Loucy (cell line): ENCODE results near the gene MIA.

ENCODE experiments used
- H2AFZ ChIP-seq: fragments of 200-600 bp; sonication (generic); 2 replicates; pipeline ENCODE4 v1.6.0; 2016; ENCODE audit warnings: antibody characterized with exemption, mild to moderate bottlenecking, low read length, moderate library complexity
- H3F3A ChIP-seq: fragments of 200-600 bp; 2 replicates; pipeline ENCODE4 v1.6.0; 2016; ENCODE audit warnings: antibody characterized with exemption, low read depth, mild to moderate bottlenecking
- H3K27me3 ChIP-seq: fragments of 200-600 bp; sonication (generic); 2 replicates; pipeline ENCODE4 v1.6.1; 2014; ENCODE audit warnings: low read length, mild to moderate bottlenecking; ENCODE audit not compliant: insufficient read depth, poor library complexity, severe bottlenecking
- H3K36me3 ChIP-seq: fragments of 200-600 bp; sonication (generic); 2 replicates; pipeline ENCODE4 v1.6.1; 2016; ENCODE audit warnings: low read length; ENCODE audit not compliant: insufficient read depth
- H3K4me1 ChIP-seq: fragments of 200-600 bp; sonication (generic); 2 replicates; pipeline ENCODE4 v1.5.1; 2014; ENCODE audit warnings: low read length, mild to moderate bottlenecking; ENCODE audit not compliant: insufficient read depth, poor library complexity, severe bottlenecking
- H3K4me2 ChIP-seq: fragments of 200-600 bp; sonication (generic); 2 replicates; pipeline ENCODE4 v1.6.0; 2014; ENCODE audit warnings: antibody characterized with exemption, low read length, low read depth, mild to moderate bottlenecking; ENCODE audit not compliant: poor library complexity, severe bottlenecking
- H3K4me3 ChIP-seq: fragments of 200-600 bp; sonication (generic); 2 replicates; pipeline ENCODE4 v1.5.1; 2014; ENCODE audit warnings: low read length, mild to moderate bottlenecking, mixed read lengths; ENCODE audit not compliant: poor library complexity, severe bottlenecking
- H3K79me2 ChIP-seq: fragments of 200-600 bp; sonication (generic); 2 replicates; pipeline ENCODE4 v1.6.1; 2014; ENCODE audit warnings: low read length; ENCODE audit not compliant: insufficient read depth
- H3K9ac ChIP-seq: fragments of 200-600 bp; sonication (generic); 2 replicates; pipeline ENCODE4 v1.6.0; 2014; ENCODE audit warnings: mild to moderate bottlenecking, low read depth, low read length, moderate library complexity; ENCODE audit not compliant: poor library complexity, severe bottlenecking
- H3K9me2 ChIP-seq: fragments of 200-600 bp; sonication (generic); replicated peaks from 2 replicates; pipeline ENCODE4 v1.6.1; 2016; ENCODE audit warnings: low read depth, low read length, mixed read lengths
- H3K9me3 ChIP-seq: fragments of 200-600 bp; sonication (generic); 2 replicates; pipeline ENCODE4 v1.6.1; 2014; ENCODE audit warnings: mild to moderate bottlenecking, antibody characterized with exemption, low read length, low read depth; ENCODE audit not compliant: insufficient read depth
- H4K20me1 ChIP-seq: fragments of 200-600 bp; sonication (generic); 2 replicates; pipeline ENCODE4 v1.6.0; 2014; ENCODE audit warnings: antibody characterized with exemption, low read length, mild to moderate bottlenecking; ENCODE audit not compliant: insufficient read depth, poor library complexity, severe bottlenecking
- EZH2phosphoT487 ChIP-seq: fragments of 200-600 bp; IDR thresholded peaks from 2 replicates; pipeline ENCODE4 v1.6.1; 2018; ENCODE audit warnings: antibody characterized with exemption, mild to moderate bottlenecking, moderate library complexity, borderline replicate concordance
- TF ChIP-seq, protein P1 (sequence below): fragments of 200-600 bp; sonication (generic); conservative IDR thresholded peaks from 2 replicates; pipeline ENCODE4 v1.5.1; 2014; ENCODE audit warnings: mild to moderate bottlenecking, antibody characterized with exemption, low read length

MIA gene

DNA sequence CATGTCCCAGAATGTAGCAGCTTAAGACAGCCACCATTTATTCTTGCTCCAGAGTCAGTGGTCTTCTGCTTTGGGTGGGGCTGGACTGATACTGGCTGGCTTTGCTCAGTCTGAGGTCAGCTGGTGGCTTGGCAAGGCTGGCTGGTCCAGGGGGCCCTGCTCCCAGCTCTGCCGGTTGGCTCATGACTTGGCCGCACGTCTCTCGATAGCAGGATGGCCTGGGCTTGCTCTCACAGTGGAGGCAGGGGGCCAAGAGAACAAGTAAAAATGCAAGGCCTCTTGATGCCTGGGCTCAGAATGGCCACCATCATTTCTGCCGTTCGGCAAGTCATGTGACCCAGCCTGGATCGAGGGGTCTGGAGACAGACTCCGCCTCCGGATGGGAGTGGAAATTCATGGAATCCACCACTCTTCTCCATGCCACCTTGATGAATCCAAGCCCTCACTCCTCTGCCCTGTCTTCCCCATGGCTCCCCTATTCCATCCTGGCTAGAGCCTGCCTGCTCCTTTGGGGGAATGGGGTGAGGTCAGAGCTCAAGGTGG is 38.1 kb upstream of the MIA start:
- H3F3A ChIP-seq, result no peaks in the 10 kb centered on the region
- no peak overlapping the region for H3K4me2 ChIP-seq
- no peaks in the 10 kb centered on the region for H3K27me3 ChIP-seq
- no peaks in the 10 kb centered on the region for H3K36me3 ChIP-seq
- no peaks in the 10 kb centered on the region for H3K4me1 ChIP-seq
- no peaks in the 10 kb centered on the region for H3K9me2 ChIP-seq
- no peak overlapping the region for H3K4me3 ChIP-seq
- no peaks in the 10 kb centered on the region for H3K9me3 ChIP-seq
- H4K20me1 ChIP-seq, result no peaks in the 10 kb centered on the region
- no peak overlapping the region for H2AFZ ChIP-seq
- no peaks in the 10 kb centered on the region for H3K79me2 ChIP-seq
- TF ChIP-seq, protein P1, sequence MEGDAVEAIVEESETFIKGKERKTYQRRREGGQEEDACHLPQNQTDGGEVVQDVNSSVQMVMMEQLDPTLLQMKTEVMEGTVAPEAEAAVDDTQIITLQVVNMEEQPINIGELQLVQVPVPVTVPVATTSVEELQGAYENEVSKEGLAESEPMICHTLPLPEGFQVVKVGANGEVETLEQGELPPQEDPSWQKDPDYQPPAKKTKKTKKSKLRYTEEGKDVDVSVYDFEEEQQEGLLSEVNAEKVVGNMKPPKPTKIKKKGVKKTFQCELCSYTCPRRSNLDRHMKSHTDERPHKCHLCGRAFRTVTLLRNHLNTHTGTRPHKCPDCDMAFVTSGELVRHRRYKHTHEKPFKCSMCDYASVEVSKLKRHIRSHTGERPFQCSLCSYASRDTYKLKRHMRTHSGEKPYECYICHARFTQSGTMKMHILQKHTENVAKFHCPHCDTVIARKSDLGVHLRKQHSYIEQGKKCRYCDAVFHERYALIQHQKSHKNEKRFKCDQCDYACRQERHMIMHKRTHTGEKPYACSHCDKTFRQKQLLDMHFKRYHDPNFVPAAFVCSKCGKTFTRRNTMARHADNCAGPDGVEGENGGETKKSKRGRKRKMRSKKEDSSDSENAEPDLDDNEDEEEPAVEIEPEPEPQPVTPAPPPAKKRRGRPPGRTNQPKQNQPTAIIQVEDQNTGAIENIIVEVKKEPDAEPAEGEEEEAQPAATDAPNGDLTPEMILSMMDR, result no peak
- H3K9ac ChIP-seq, result no peak overlapping the region

DNA sequence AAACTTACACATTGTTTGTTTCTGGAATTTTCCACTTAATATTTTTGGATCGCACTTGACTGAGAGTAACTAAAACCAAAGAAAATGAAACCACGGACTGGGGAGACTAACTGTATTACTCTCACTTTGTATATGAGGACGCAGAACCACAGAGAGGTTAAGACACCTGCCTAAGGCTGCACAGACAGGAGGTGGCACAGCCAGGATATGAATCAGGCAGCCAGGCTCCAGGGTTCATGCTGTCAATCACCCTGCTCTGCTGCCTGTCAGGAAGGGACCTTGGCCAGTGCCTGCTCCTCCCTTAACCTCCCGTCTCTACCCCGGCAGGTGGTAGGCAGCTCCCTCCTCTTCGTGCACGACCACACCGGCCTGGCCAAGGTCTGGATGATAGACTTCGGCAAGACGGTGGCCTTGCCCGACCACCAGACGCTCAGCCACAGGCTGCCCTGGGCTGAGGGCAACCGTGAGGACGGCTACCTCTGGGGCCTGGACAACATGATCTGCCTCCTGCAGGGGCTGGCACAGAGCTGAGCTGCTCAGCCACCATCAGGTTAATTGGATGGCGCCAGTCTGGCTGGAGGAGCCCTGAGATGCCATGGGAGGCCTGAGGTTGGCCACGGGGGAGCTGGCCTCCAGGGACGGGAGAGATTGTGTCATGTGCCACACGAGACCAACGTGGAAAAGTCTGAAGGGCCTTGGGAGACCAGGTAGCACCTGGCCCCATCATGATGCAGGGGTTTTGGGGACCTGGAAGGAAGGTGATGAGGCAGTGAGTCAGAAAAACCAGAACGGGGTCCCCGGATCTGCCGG is 36.1 kb upstream of the MIA start:
- no peaks in the 10 kb centered on the region for H3K9me2 ChIP-seq
- no peak overlapping the region for H3K9ac ChIP-seq
- no peak overlapping the region for H3K4me3 ChIP-seq
- no peaks in the 10 kb centered on the region for H3F3A ChIP-seq
- no peaks in the 10 kb centered on the region for H3K79me2 ChIP-seq
- H3K9me3 ChIP-seq, result no peaks in the 10 kb centered on the region
- H4K20me1 ChIP-seq, result no peaks in the 10 kb centered on the region
- H3K4me1 ChIP-seq, result no peaks in the 10 kb centered on the region
- H3K4me2 ChIP-seq, result no peak overlapping the region
- no peaks in the 10 kb centered on the region for H3K27me3 ChIP-seq
- H2AFZ ChIP-seq, result no peak overlapping the region
- H3K36me3 ChIP-seq, result no peaks in the 10 kb centered on the region
- TF ChIP-seq, protein P1, result no peak
- no peak for TF ChIP-seq EZH2phosphoT487

DNA sequence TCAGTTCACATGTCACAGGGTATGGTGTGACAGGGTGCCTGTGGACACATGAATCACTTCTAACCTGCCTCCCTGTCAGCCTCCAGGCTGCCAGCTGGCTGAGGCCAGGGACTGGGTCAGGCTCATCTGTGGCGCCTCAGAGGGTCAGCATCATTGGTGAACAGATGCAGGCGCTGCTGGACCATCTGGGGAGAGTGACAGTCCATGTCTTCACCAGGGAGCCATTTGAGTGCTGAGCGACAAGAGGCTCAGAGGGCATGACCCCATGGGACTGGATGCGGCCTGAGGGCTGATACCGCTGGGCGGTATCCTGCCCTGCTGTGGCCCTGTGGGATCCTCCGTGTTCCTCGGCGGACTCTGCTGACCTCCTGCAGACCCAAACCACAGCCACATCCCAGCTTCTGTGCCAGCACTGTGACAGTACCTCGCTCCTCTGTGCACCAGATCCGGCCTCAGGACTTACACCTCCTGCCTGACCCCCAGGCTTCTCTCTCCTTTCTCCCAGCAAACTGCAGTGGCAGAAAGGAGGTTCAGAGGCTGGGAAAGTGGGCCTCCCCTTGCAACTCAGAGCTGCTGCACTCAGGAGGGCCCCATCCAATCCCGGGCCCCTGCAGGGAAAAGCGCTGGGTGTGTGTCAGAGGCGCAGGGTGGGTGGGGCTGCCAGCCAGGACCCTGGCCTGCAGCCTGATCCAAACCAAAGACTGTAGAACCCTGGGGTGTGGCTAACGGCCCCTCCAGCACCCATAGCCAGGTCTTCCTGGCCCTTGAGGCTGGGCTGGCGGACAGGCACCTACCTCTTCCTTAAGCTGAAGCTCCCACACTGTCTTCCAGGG is 35.2 kb upstream of the MIA start:
- Histone ChIP-seq H3K4me3 (no peak overlapping the region), H3K9me2 (no peaks in the 10 kb centered on the region), H3K27me3 (no peaks in the 10 kb centered on the region), H3K4me2 (no peak overlapping the region), H3K9me3 (no peaks in the 10 kb centered on the region), H3K4me1 (no peaks in the 10 kb centered on the region), H3K36me3 (no peaks in the 10 kb centered on the region), H3F3A (no peaks in the 10 kb centered on the region), H2AFZ (no peak overlapping the region), H3K9ac (no peak overlapping the region), H3K79me2 (no peaks in the 10 kb centered on the region), H4K20me1 (no peaks in the 10 kb centered on the region)
- no peak for TF ChIP-seq EZH2phosphoT487
- TF ChIP-seq, protein P1, result no peak
